Hepatocyte (in vitro differentiated cells): ENCODE measurements around the gene KDM4B. TPM values are rescaled to one million over a fixed set of nuclear protein-coding genes. Genes with fewer than 3 reads are reported as not detected.

Source experiments
- DNase-seq: peaks from one replicate; pipeline ENCODE4 v3.0.0-alpha.2; 2016; ENCODE audit warnings: low spot score
- H2AFZ ChIP-seq: fragments of 200-600 bp; sonication (generic); 2 replicates; pipeline ENCODE4 v1.6.0; 2016; ENCODE audit warnings: antibody characterized with exemption, mild to moderate bottlenecking
- H3K27ac ChIP-seq: fragments of 200-600 bp; sonication (generic); 2 replicates; pipeline ENCODE4 v1.5.1; 2016; ENCODE audit warnings: mild to moderate bottlenecking
- H3K27me3 ChIP-seq: fragments of 200-600 bp; sonication (generic); 2 replicates; pipeline ENCODE4 v1.6.1; 2016
- H3K36me3 ChIP-seq: fragments of 200-600 bp; sonication (generic); replicated peaks from 2 replicates; pipeline ENCODE4 v1.5.1; 2016; ENCODE audit warnings: low read depth; ENCODE audit not compliant: insufficient read depth
- H3K4me1 ChIP-seq: fragments of 200-600 bp; sonication (generic); 2 replicates; pipeline ENCODE4 v1.5.1; 2016; ENCODE audit warnings: mild to moderate bottlenecking, moderate library complexity; ENCODE audit not compliant: insufficient read depth
- H3K4me2 ChIP-seq: fragments of 200-600 bp; sonication (generic); 2 replicates; pipeline ENCODE4 v1.6.0; 2016
- H3K4me3 ChIP-seq: fragments of 200-600 bp; sonication (generic); 2 replicates; pipeline ENCODE4 v1.5.1; 2016; ENCODE audit warnings: mild to moderate bottlenecking
- H3K79me2 ChIP-seq: fragments of 200-600 bp; sonication (generic); 2 replicates; pipeline ENCODE4 v1.6.0; 2017; ENCODE audit warnings: mild to moderate bottlenecking
- H3K9me2 ChIP-seq: fragments of 200-600 bp; sonication (generic); replicated peaks from 2 replicates; pipeline ENCODE4 v1.6.0; 2017; ENCODE audit warnings: mild to moderate bottlenecking; ENCODE audit not compliant: insufficient read depth
- H3K9me3 ChIP-seq: fragments of 200-600 bp; sonication (generic); 2 replicates; pipeline ENCODE4 v1.5.1; 2016; ENCODE audit warnings: low read depth, mild to moderate bottlenecking
- H4K20me1 ChIP-seq: fragments of 200-600 bp; sonication (generic); 2 replicates; pipeline ENCODE4 v1.6.0; 2016; ENCODE audit warnings: mild to moderate bottlenecking; ENCODE audit not compliant: insufficient read depth, poor library complexity, severe bottlenecking
- CTCF ChIP-seq: fragments of 200-600 bp; sonication (generic); IDR thresholded peaks from 2 replicates; pipeline ENCODE4 v1.5.1; 2016; ENCODE audit warnings: antibody characterized with exemption, mild to moderate bottlenecking; ENCODE audit not compliant: poor library complexity
- EZH2 ChIP-seq: fragments of 200-600 bp; sonication (generic); IDR thresholded peaks from 2 replicates; pipeline ENCODE4 v1.6.1; 2016; ENCODE audit warnings: antibody characterized with exemption, mild to moderate bottlenecking, borderline replicate concordance
- EZH2phosphoT487 ChIP-seq: fragments of 200-600 bp; sonication (generic); IDR thresholded peaks from one replicate; pipeline ENCODE4 v1.6.1; 2018; ENCODE audit warnings: antibody characterized with exemption, mild to moderate bottlenecking, low read depth, moderate library complexity; ENCODE audit not compliant: unreplicated experiment, severe bottlenecking
- WGBS: methylation state at CpG from one replicate; pipeline ENCODE4 v1.1.6; 2016; ENCODE audit warnings: low lambda C conversion rate; ENCODE audit errors: missing lambda C conversion rate; 5-methylcytosine and 5-hydroxymethylcytosine counted together
- polyA plus RNA-seq: library from polyadenylated mRNA; unstranded; fragments of >200 nt; fragmentation: Nextera tagmentation; extraction: Ambion mirVana; gene quantifications from 2 replicates; pipeline ENCODE4 v1.2.1, GENCODE V29; 2016
- total RNA-seq: library from RNA; depleted of rRNA; stranded (reverse); fragments of >200 nt; gene quantifications from 2 replicates; pipeline ENCODE4 v1.2.3, GENCODE V29; 2014

The KDM4B gene
- total and polyA plus RNA-seq, 2 experiments from 2014 or later = 22.2 to 29.6 TPM

DNA sequence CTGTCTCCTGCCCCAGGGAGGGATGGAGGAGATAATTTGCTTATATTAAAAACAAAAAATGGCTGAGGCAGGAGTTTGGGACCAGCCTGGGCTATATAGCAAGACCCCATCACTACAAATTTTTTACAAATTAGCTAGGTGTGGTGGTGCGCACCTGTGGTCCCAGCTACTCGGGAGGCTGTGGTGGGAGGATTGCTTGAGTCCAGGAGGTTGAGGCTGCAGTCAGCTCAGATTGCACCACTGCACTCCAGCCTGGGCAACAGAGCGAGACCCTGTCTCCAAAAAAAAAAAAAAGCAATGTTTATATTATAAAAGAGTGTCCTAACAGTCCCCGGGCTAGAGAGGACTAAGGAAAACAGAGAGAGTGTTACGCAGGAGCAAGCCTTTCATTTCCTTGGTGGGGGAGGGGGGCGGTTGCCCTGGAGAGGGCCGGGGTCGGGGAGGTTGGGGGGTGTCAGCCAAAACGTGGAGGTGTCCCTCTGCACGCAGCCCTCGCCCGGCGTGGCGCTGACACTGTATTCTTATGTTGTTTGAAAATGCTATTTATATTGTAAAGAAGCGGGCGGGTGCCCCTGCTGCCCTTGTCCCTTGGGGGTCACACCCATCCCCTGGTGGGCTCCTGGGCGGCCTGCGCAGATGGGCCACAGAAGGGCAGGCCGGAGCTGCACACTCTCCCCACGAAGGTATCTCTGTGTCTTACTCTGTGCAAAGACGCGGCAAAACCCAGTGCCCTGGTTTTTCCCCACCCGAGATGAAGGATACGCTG is 184.0 kb downstream of the KDM4B start:
- Histone ChIP-seq H4K20me1 (no peaks in the 10 kb centered on the region), H3K4me2 (no peak overlapping the region), H3K27me3 (no peaks in the 10 kb centered on the region), H3K36me3 (no peaks in the 10 kb centered on the region), H3K4me3 (no peak overlapping the region), H3K9me3 (no peaks in the 10 kb centered on the region), H3K79me2 (no peaks in the 10 kb centered on the region), H3K27ac (no peak overlapping the region), H2AFZ (no peak overlapping the region), H3K9me2 (no peaks in the 10 kb centered on the region), H3K4me1 (no peaks in the 10 kb centered on the region)
- no peak for TF ChIP-seq EZH2phosphoT487
- 92% methylated on average over 23 of the region's 24 CpGs for WGBS
- no peak for DNase-seq

- DNase-seq = no peak
- Histone ChIP-seq H3K36me3 (no peaks in the 10 kb centered on the region), H3K27ac (no peak overlapping the region), H3K4me3 (no peak overlapping the region), H3K9me3 (no peaks in the 10 kb centered on the region), H3K79me2 (no peaks in the 10 kb centered on the region), H4K20me1 (no peaks in the 10 kb centered on the region), H3K27me3 (no peaks in the 10 kb centered on the region), H2AFZ (no peak overlapping the region), H3K9me2 (no peaks in the 10 kb centered on the region), H3K4me2 (no peak overlapping the region), H3K4me1 (no peaks in the 10 kb centered on the region)
- WGBS = 92% methylated on average over 10 of the region's 14 CpGs
- no peak for TF ChIP-seq EZH2phosphoT487
- no peak for TF ChIP-seq CTCF
- no peak for TF ChIP-seq EZH2
These were observed 184.8 kb downstream of the KDM4B start for GRCh38 chr19:5153601-5154128.

DNA sequence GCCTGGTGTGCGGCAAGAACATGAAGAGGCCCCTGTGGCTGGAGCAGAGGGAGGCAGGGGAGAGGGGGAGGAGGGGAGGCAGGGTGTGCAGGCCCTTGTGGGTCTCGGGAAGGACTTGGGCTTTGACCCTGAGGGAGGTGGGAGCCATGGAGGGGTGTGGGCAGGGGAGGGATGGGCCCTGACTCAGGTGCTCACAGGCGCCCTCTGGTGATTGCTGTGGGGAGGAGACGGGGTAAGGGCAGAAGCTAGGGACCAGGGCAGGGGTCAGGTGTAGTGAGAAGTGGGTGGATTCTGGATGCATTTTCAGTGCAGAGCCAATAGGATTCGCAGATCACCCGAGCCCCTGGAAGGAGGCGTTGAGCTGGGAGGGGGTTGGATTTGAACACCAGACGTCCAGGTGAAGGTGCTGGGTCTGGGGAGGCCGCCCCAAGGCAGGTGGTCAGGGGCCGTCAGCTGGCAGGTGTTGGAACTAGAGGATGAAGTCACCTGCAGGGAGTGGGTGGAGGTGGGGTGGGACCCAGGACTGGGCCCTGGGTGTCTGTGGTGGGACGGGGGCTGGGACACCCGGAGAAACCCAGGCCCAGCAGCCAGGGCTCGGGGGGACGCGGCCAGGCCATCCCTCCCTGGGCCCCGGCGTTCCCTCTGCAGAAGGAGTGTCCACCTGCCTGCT is 185.4 kb downstream of the KDM4B start:
- Histone ChIP-seq H3K9me2 (no peaks in the 10 kb centered on the region), H3K27ac (no peak overlapping the region), H3K9me3 (no peaks in the 10 kb centered on the region), H3K27me3 (no peaks in the 10 kb centered on the region), H3K79me2 (no peaks in the 10 kb centered on the region), H2AFZ (no peak overlapping the region), H3K36me3 (no peaks in the 10 kb centered on the region), H3K4me2 (no peak overlapping the region), H3K4me1 (no peaks in the 10 kb centered on the region), H3K4me3 (no peak overlapping the region), H4K20me1 (no peaks in the 10 kb centered on the region)
- WGBS = 72% methylated on average over 11 of the region's 17 CpGs
- peak; percentile 58 for DNase-seq
- TF ChIP-seq EZH2 (no peak), CTCF (peak; percentile 46), EZH2phosphoT487 (no peak)

- no peak overlapping the region for H3K27ac ChIP-seq
- no peak overlapping the region for H3K4me3 ChIP-seq
- no peaks in the 10 kb centered on the region for H3K4me1 ChIP-seq
- TF ChIP-seq EZH2 = no peak
- no peak for TF ChIP-seq EZH2phosphoT487
- TF ChIP-seq CTCF = no peak
- WGBS = 92% methylated on average over 24 of the region's 26 CpGs
- no peaks in the 10 kb centered on the region for H3K79me2 ChIP-seq
- no peak overlapping the region for H3K4me2 ChIP-seq
- no peaks in the 10 kb centered on the region for H3K9me3 ChIP-seq
- no peak for DNase-seq
- no peaks in the 10 kb centered on the region for H3K36me3 ChIP-seq
- H4K20me1 ChIP-seq = no peaks in the 10 kb centered on the region
- no peak overlapping the region for H2AFZ ChIP-seq
- no peaks in the 10 kb centered on the region for H3K27me3 ChIP-seq
- no peaks in the 10 kb centered on the region for H3K9me2 ChIP-seq
These were observed 186.0 kb downstream of the KDM4B start for GRCh38 chr19:5154799-5155426.
